GM13976 (cell line): ENCODE measurements around the gene AGMAT.
"Not testable (repeated sequence)": the region's sequence is repeated elsewhere in the genome, so short reads cannot be mapped to it uniquely, and the experiment has no call there.

Experiments used
- DNase-seq: peaks from one replicate; pipeline ENCODE4 v3.0.0; 2012; ENCODE audit warnings: low spot score
- CTCF ChIP-seq: IDR thresholded peaks from 2 replicates; pipeline ENCODE4 v1.5.1; 2012; ENCODE audit warnings: borderline replicate concordance, mild to moderate bottlenecking; ENCODE audit not compliant: insufficient read depth; ENCODE audit errors: extremely low read depth, missing control alignments, control extremely low read depth
- in situ Hi-C: fragments of 300-500 bp; cut with MboI; formaldehyde crosslinking; loops from one replicate; pipeline ENCODE4 v1.12.0; 2022; ENCODE audit warnings: low sequenced_read_pairs, mixed read lengths, inconsistent platforms; ENCODE audit not compliant: unreplicated experiment

AGMAT gene

GRCh38 chr1:15610167-15610566 lies 25.3 kb upstream of the AGMAT start:
- in situ Hi-C loops = no loop called here
- no peak for TF ChIP-seq CTCF
- DNase-seq = no peak

GRCh38 chr1:15609631-15610030 lies 24.8 kb upstream of the AGMAT start:
- DNase-seq = no peak
- TF ChIP-seq CTCF = no peak
- in situ Hi-C loops = no loop called here

GRCh38 chr1:15605398-15606383 lies 20.8 kb upstream of the AGMAT start:
- TF ChIP-seq CTCF = no peak
- no peak for DNase-seq
- in situ Hi-C loops = no loop called here

GRCh38 chr1:15604400-15604799 lies 19.5 kb upstream of the AGMAT start:
- DNase-seq, in situ Hi-C loops: not testable (repeated sequence)

GRCh38 chr1:15603966-15604282 lies 19.1 kb upstream of the AGMAT start:
- in situ Hi-C loops, DNase-seq: not testable (repeated sequence)

GRCh38 chr1:15603050-15603965 lies 18.5 kb upstream of the AGMAT start:
- no peak for TF ChIP-seq CTCF
- peak; percentile 98 for DNase-seq
- in situ Hi-C loops = no loop called here

GRCh38 chr1:15598436-15598835 lies 13.6 kb upstream of the AGMAT start:
- no peak for TF ChIP-seq CTCF
- in situ Hi-C loops = loop anchor here (10.0 kb wide), 1 partner anchor 146 kb away; the partner anchor contains the start of gene TMEM82
- no peak for DNase-seq
